EL (cell line): ENCODE results near the gene AQP7.
A peak's percentile ranks its signal among the peaks of the same experiment; 100 is the strongest.
"Not testable (repeated sequence)": the region's sequence is repeated elsewhere in the genome, so short reads cannot be mapped to it uniquely, and the experiment has no call there.

ENCODE experiments used
- DNase-seq: peaks from one replicate; pipeline ENCODE4 v3.0.0-alpha.2; 2016

The AQP7 gene

DNA sequence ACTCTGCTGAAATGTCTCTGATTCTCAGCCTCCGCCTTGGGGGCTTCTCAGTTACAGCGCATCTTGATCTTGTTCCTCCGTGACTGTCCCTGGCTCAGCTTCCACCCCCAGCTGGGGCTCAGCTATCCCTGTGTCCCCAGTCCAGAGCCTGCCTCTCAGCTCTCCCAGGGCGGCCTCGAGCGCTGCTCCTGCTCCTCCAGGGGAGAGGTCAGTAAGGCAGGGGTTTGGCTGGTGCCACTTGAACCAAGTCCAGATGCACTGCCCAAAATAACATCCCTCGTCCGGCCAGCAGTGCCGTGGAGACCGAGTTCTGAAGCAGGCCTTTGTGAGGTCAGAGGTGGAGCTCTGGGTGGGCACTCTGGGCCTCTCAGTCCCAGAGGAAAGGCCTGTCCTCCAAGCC lies at the start of gene AQP7:
AQP7 (minus strand) TSS at position 198 of the 400 bp plus-strand sequence. CDS start 1,306 bp downstream, outside the sequence.
- not testable (repeated sequence) for DNase-seq

GRCh38 chr9:33450621-33451146 lies 48.3 kb upstream of the AQP7 start:
- DNase-seq, result no peak

GRCh38 chr9:33449715-33450114 lies 47.3 kb upstream of the AQP7 start:
- DNase-seq, result no peak

GRCh38 chr9:33447799-33448553 lies 45.6 kb upstream of the AQP7 start:
- DNase-seq, result no peak

- DNase-seq, result peak; percentile 67
These were observed 44.8 kb upstream of the AQP7 start, which contains the start of gene AQP3 for GRCh38 chr9:33446946-33447798. Gene AQP3, minus strand, starts transcription at chr9:33447593. Its CDS starts 63 bp downstream, at chr9:33447530.

GRCh38 chr9:33446240-33446945 lies 44.0 kb upstream of the AQP7 start:
- DNase-seq, result no peak

GRCh38 chr9:33445389-33446239 lies 43.2 kb upstream of the AQP7 start:
- DNase-seq, result no peak

- no peak for DNase-seq
These were observed 41.2 kb upstream of the AQP7 start for GRCh38 chr9:33443464-33444154.

DNA sequence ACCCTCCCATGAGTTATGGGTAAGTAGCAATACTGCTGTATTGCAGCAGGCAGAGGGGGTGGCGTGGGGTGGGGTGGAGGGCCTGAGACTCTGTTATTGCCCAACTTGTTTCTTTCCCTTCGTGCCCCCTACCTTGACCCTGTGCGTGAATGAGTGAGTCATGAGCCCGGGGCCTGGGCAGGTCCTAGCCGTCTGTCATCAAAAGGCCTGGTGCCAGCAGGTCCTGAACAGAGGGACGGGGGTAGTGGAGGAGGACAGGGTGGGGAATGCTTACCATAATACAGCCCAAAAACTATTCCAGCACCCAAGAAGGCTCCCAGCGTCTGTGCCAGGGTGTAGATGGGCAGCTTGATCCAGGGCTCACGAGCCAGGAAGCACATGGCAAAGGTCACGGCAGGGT lies 40.7 kb upstream of the AQP7 start:
- DNase-seq, result peak; percentile 57

DNA sequence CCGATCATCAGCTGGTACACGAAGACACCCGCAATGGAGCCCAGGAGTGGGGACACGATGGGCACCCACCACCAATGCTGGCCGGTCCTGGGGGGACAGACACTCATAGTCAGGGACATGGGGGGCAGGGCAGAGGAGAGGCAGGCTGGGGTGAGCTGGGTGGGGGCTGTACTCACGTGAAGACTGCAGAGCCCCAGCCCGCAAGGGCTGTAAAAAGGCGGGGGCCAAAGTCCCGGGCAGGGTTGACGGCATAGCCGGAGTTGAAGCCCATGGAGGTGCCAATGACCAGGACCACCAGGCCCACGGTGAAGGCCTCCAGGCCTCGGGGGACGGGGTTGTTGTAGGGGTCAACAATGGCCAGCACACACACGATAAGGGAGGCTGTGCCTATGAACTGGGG lies 39.8 kb upstream of the AQP7 start:
- DNase-seq, result no peak

GRCh38 chr9:33440609-33441008 lies 38.2 kb upstream of the AQP7 start:
- DNase-seq, result no peak

GRCh38 chr9:33440204-33440603 lies 37.8 kb upstream of the AQP7 start:
- no peak for DNase-seq

DNA sequence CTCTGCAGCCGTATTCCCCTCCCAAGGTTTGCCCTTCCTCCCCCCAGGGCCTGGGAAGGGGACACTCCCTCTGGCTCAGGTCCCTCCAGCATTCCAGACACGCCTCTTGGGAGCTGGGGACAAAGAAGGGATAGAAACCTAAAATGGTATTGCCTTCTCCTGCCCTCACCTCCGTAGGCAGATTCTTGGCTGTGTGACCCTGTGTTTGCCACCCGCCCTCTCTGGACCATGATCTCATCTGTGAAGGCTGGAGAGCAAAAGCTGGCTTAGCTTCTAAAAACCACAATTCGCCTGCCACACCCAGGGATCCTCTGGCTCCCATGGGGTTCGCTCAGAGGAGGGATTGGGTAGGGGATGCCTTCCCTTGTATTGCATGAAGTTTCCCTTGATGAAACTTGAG lies 37.4 kb upstream of the AQP7 start:
- no peak for DNase-seq

DNA sequence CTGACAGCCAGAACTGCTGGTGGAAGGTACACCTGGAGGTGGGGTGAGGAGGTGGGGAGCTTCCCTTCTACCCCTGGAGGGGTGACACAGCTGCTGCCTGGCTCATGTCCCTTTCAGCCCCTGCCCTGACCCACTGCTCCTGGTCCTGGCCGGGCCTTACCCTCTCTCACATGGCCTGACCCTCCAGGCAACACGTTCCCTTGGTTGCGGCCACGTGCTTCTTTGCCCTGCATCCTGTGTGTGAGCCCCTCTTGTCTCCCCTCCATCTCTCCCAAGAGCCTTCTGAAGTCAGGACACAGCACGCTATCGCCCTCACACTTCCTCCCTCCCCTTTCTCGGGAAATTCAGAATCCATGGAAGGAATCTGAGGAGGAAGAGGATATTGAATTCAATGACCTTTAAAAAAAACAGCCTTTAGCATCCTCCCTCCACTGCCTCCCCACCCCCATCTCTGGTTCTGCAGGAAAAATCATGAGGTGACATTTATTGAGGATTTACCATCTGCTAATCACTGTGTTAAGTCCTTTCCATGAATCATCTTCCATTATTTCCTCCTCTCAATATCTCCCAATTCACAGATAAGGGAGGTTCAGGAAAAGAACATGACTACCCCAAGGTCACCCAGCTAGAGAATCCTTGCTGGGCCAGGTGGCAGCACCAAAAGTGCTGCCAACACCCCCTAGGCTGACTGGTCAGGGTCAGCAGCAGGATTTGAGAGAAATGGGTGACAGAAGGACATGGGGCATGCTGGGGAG lies 36.7 kb upstream of the AQP7 start:
- DNase-seq, result no peak

DNA sequence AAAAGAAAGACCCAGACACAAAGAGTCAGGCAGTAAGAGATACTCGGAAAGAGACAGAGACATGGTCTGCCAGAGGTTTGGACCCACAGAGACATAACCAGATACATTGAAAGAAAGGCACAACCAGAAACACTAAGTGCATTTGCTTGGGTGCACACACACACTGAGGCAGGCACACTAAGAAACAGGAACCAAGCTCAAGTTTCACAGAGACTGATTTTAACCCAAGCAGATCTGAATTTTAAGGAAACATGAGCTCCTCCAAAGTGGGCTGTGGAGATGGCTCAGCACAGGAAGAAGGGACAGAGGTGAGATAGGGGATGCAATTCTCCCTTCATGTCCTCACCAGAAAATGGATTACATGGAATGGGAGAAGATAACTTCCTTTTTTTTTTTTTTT lies 35.5 kb upstream of the AQP7 start:
- no peak for DNase-seq

- DNase-seq, result no peak
These were observed 34.8 kb upstream of the AQP7 start for GRCh38 chr9:33437205-33437604.

- no peak for DNase-seq
These were observed 34.1 kb upstream of the AQP7 start for GRCh38 chr9:33436445-33436844.

DNA sequence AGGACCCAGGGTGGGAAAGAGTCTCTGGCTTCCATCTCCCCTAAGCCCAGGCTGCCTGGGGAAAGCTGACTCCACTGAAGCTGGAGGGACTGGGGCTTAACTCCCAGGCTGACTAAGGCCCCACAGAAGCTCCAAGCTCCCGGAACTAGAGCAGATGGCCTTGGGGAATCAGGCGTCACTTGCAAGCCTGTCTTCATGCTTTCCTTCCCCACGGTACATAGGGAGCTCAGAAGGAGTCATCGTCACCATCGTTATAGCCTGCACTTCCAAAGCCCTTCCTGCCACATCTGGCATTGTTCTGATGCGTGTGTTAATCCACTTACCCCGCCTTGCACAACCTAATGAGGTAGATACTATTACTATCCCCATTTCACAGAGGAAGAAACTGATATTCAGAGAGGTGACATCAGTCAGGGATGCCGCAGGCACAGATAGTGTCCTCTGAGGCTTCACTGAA lies 33.5 kb upstream of the AQP7 start:
- DNase-seq, result no peak

GRCh38 chr9:33434317-33435105 lies 32.1 kb upstream of the AQP7 start:
- DNase-seq, result no peak

- no peak for DNase-seq
These were observed 31.5 kb upstream of the AQP7 start for GRCh38 chr9:33433871-33434270.
